ENCODE data around the gene QRICH2.

Gene QRICH2

DNA sequence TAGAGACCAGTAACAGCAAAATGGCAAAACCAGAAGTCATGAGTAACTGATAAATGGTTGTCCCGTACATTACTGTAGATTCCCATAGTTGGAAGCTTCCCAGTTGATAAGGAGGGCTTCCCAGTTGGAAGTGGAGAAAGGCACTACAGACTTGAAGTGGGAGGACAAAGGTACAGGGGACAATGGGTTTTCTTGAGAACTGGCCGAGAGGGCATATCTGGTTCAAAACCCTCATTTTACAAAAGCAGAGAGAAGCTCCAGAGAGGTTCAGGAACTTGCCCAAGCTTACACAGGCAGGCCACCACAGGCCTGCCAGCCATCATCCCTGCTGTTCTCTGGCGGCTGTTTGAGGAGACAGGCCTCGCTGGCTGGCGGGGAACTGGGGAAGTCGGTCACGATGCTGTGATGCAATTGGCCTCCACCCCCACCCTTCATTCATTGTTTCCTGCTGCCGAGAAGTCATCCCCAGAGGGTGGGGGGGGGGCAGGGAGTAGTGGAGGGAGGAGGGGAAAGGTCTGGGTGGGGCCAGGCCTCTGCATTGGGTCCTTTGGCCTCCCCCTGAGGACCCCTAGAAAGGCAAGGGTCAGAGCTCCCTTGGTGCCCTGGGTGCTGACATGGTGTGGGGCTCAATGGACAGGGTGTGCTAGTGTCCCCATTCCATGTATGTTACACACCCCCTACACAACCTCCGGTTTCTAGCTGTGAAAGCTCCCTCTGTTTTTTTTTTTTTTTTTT lies 39.9 kb downstream of the QRICH2 start:
- H3K4me3 ChIP-seq (ENCODE audit: low read depth, low read length), result peak overlapping the region; percentile 70
- TF ChIP-seq CTCF (IDR thresholded peaks at IDR 0.05; ENCODE audit: borderline replicate concordance, insufficient read depth, low read depth, low read length), result no peak

- peak overlapping the region; percentile 70 for H3K4me3 ChIP-seq (ENCODE audit: low read depth, low read length)
Measured at GRCh38 chr17:76267581-76268001, 40.5 kb downstream of the QRICH2 start.

DNA sequence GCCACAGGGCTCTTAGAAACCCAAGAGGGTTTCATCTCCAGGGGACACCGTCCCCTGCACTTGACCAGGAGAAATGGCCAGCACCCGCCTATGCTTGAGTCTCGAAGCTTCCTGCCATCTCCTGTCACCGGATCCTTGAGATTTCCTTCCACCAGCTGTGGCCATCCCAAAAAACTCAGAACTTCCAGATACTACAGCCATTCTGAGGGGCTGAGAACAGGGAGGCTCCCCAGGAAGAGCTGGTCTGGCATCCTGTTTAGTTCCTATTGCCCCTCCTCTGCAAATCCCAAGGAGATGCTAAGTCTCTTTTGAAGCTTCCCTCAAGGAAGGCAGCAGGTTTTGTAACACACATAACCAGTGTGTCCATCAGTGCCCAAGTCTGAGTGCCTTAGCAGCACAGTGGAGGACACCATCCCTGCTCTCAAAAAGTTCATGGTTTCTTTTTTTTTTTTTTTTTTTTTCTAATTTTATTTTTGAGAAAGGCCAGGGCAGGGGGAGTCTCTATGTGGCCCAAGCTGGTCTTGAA lies 41.0 kb downstream of the QRICH2 start:
- peak overlapping the region; percentile 70 for H3K4me3 ChIP-seq (ENCODE audit: low read depth, low read length)
- no peak for TF ChIP-seq CTCF (IDR thresholded peaks at IDR 0.05; ENCODE audit: borderline replicate concordance, insufficient read depth, low read depth, low read length)

DNA sequence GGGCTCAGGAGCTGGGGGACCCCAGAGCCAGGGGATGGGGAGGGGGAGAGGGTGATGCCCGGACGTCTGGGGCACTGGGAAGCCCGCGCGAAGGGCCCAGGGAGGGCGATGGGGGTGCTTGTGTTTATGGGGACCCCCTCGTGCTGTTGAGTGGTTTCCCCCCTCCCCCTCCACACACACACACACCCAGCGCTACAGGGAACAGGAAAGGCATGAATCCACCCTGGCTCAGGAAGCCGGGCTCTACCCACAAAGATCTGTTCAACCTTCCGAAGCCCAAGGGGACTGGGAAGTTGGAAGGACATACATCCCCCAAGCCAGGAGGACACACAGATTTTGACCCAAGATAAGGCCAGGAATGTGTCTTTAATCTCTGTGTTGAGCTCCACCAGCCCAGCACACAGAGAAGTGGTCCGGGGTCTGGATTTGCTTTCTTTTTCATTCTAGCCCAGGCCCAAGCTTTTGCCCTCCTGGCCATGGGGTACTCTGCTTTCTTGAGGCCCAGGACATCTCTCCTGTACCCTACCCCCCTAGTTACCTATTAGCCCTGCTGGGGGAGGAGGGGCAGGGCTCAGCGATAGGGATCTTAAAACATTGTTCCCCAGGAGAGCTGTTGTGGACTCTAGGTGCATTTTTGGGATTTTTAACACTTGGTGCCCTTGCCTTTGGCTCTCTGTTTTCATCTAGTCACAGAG lies 41.7 kb downstream of the QRICH2 start:
- H3K4me3 ChIP-seq (ENCODE audit: low read depth, low read length), result peak overlapping the region; percentile 70
- no peak for TF ChIP-seq CTCF (IDR thresholded peaks at IDR 0.05; ENCODE audit: borderline replicate concordance, insufficient read depth, low read depth, low read length)

DNA sequence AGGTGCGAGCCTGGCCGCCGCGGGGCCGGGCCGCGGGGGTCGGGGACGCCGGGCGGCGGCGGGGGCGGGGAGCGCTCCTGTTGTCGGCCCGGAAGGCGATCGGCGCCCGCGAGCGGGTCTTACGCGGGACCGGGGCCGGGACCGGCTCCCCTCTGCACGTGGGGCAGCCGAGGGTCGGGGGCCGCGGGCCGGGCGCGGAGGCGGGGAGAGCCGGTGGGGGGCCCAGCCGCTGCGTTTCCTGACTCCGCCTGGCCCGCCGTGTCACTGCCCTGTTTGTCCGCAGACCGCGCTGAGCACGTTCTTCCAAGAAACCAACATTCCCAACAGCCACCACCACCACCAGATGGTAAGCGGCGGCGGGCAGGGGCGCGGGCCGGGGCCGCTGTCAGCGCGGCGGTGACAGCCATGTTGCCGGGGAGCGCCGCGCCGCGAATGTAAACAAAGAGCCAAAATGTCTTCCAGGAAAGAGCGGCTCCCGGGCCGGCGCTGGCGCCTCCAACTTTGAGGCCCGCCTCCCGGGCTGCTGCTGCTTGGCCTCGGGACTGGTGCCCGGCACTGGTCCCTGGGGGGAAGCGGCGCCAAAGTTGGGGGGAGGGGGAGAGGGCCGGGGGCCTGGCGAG lies 42.3 kb downstream of the QRICH2 start:
- no peak for TF ChIP-seq CTCF (IDR thresholded peaks at IDR 0.05; ENCODE audit: borderline replicate concordance, insufficient read depth, low read depth, low read length)
- H3K4me3 ChIP-seq (ENCODE audit: low read depth, low read length), result peak overlapping the region; percentile 70

DNA sequence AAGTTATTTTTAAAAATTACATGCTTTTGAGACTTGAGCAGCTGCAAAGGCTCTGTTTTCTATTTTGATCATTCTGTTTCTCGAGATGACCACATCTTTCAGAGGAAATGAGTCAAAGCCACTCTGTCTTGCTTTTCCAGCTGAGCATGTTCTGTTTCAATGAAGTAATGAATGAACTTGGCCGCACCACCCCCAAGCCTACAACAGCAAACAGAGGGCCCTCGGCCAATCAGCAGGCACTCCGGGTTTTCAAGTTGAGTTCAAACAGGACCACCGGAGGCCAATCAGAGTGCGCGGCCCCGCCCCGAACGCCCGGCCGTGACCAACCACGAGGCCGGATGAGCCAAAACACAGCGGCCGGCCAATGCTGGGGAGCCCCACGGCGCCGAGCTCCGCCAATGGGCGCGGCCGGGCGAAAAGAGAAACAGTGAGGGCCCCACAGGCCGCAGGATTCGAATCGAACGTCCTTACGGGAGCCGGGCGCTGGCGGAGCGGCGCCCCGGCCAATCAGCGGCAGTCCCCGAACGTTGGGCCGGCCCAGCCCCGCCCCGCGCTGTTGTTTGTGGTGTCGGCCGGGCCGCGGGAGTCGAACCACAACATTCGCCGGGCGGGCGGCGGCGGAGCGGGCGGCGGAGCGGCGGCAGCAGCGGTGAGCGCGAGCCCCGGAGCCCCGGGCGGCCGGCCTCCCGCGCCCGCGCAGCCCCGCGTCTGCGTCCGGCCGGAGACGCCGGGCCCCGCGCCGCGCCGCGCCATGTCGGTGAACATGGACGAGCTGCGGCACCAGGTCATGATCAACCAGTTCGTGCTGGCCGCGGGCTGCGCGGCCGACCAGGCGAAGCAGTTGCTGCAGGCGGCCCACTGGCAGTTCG lies 43.1 kb downstream of the QRICH2 start, which contains the start of gene UBALD2:
Gene UBALD2, plus strand, starts transcription at position 594 of the 869 bp plus-strand sequence. Its CDS starts 158 bp downstream, at position 752.
- TF ChIP-seq CTCF (IDR thresholded peaks at IDR 0.05; ENCODE audit: borderline replicate concordance, insufficient read depth, low read depth, low read length), result no peak
- peak within 1 kb of the TSS; percentile 70 for H3K4me3 ChIP-seq (ENCODE audit: low read depth, low read length)

- no peak for TF ChIP-seq CTCF (IDR thresholded peaks at IDR 0.05; ENCODE audit: borderline replicate concordance, insufficient read depth, low read depth, low read length)
Measured at GRCh38 chr17:76264425-76264754, 43.7 kb downstream of the QRICH2 start.

More at GRCh38 chr17:76264425-76264754, 43.7 kb downstream of the QRICH2 start:
- no peak overlapping the region for H3K4me3 ChIP-seq (ENCODE audit: low read depth, low read length)

All from GM12875 (cell line).